ENCODE results near the gene RMI2.
A peak's percentile ranks its signal among the peaks of the same experiment; 100 is the strongest.

Gene RMI2

GRCh38 chr16:11328172-11329070 is 16.8 kb upstream of the RMI2 start:
- DNase-seq (ENCODE audit: low read depth) = peak; percentile 44

- no peak for DNase-seq (ENCODE audit: low read depth)
These were observed 16.2 kb upstream of the RMI2 start for GRCh38 chr16:11329071-11329491.

- no peak for DNase-seq (ENCODE audit: low read depth)
These were observed 15.4 kb upstream of the RMI2 start for GRCh38 chr16:11329891-11330290.

- DNase-seq (ENCODE audit: low read depth) = no peak
These were observed 14.6 kb upstream of the RMI2 start for GRCh38 chr16:11330526-11331237.

- DNase-seq (ENCODE audit: low read depth) = no peak
These were observed 13.3 kb upstream of the RMI2 start for GRCh38 chr16:11331967-11332366.

GRCh38 chr16:11333010-11333409 is 12.2 kb upstream of the RMI2 start:
- DNase-seq (ENCODE audit: low read depth) = no peak

- DNase-seq (ENCODE audit: low read depth) = no peak
These were observed 11.6 kb upstream of the RMI2 start for GRCh38 chr16:11333702-11334101.

GRCh38 chr16:11334831-11335404 is 10.3 kb upstream of the RMI2 start:
- no peak for DNase-seq (ENCODE audit: low read depth)

GRCh38 chr16:11339075-11339474 is 6.2 kb upstream of the RMI2 start:
- no peak for DNase-seq (ENCODE audit: low read depth)

GRCh38 chr16:11340710-11341109 is 4.5 kb upstream of the RMI2 start:
- DNase-seq (ENCODE audit: low read depth) = no peak

GRCh38 chr16:11341371-11341770 is 3.9 kb upstream of the RMI2 start:
- DNase-seq (ENCODE audit: low read depth) = no peak

GRCh38 chr16:11342021-11342855 is 3.0 kb upstream of the RMI2 start:
- DNase-seq (ENCODE audit: low read depth) = no peak

- no peak for DNase-seq (ENCODE audit: low read depth)
These were observed 1.6 kb downstream of the RMI2 start for GRCh38 chr16:11346700-11347319.

GRCh38 chr16:11347831-11348230 is 2.6 kb downstream of the RMI2 start:
- no peak for DNase-seq (ENCODE audit: low read depth)

- DNase-seq (ENCODE audit: low read depth) = no peak
These were observed 3.7 kb downstream of the RMI2 start for GRCh38 chr16:11348737-11349598.

- no peak for DNase-seq (ENCODE audit: low read depth)
These were observed 4.5 kb downstream of the RMI2 start for GRCh38 chr16:11349599-11350276.

- DNase-seq (ENCODE audit: low read depth) = no peak
These were observed 5.3 kb downstream of the RMI2 start for GRCh38 chr16:11350519-11350918.

GRCh38 chr16:11350921-11351335 is 5.7 kb downstream of the RMI2 start:
- no peak for DNase-seq (ENCODE audit: low read depth)

GRCh38 chr16:11353158-11353557 is 7.9 kb downstream of the RMI2 start:
- no peak for DNase-seq (ENCODE audit: low read depth)

- no peak for DNase-seq (ENCODE audit: low read depth)
These were observed 9.1 kb downstream of the RMI2 start for GRCh38 chr16:11354407-11354732.
